Measurements from ENCODE around the gene CCDC149.

Gene CCDC149

GRCh38 chr4:24768604-24769003, 144.2 kb downstream of the CCDC149 start:
- no peak overlapping the region for H3K27ac ChIP-seq (ENCODE audit: insufficient read depth in 1 of 2, low read depth in 1 of 2, low read length in 2 of 2, poor library complexity in 1 of 2, severe bottlenecking in 2 of 2)
- peaks cover 0 to 4% (median 0%) of the 10 kb centered on the region in 4 experiments for H3K4me1 ChIP-seq (ENCODE audit: control extremely low read depth in 1 of 4, control insufficient read depth in 4 of 4, insufficient read depth in 4 of 4, low read length in 3 of 4)
- ChIA-PET CTCF (interaction anchor here (1.0 to 1.4 kb wide), 2 partner anchors 11 to 54 kb away, joined by 3 read pairs; no protein-coding TSS in a partner anchor), POLR2A (no interaction called here)
- H3K4me3 ChIP-seq (ENCODE audit: control insufficient read depth in 1 of 7, extremely low read depth in 1 of 7, insufficient read depth in 4 of 7, low read depth in 2 of 7, low read length in 6 of 7) = no peak overlapping the region
- no peak for DNase-seq
- H3K36me3 ChIP-seq (ENCODE audit: control insufficient read depth in 4 of 4, insufficient read depth in 4 of 4, low read length in 3 of 4) = no peaks in the 10 kb centered on the region
- peaks cover 0 to 2% (median 0%) of the 10 kb centered on the region in 5 experiments for H3K27me3 ChIP-seq (replicated peaks in 2 of 5; ENCODE audit: control insufficient read depth in 4 of 5, insufficient read depth in 5 of 5, low read length in 4 of 5)
- H3K9me3 ChIP-seq (ENCODE audit: control extremely low read depth in 1 of 5, control insufficient read depth in 4 of 5, insufficient read depth in 2 of 5, low read depth in 1 of 5, low read length in 4 of 5) = peaks cover 0 to 3% (median 0%) of the 10 kb centered on the region in 5 experiments

- no peak overlapping the region for H3K4me3 ChIP-seq (ENCODE audit: control insufficient read depth in 1 of 7, extremely low read depth in 1 of 7, insufficient read depth in 4 of 7, low read depth in 2 of 7, low read length in 6 of 7)
Measured at GRCh38 chr4:24768006-24768405, 144.8 kb downstream of the CCDC149 start.

GRCh38 chr4:24765376-24765988, 147.4 kb downstream of the CCDC149 start:
- H3K4me1 ChIP-seq (ENCODE audit: control extremely low read depth in 1 of 4, control insufficient read depth in 4 of 4, insufficient read depth in 4 of 4, low read length in 3 of 4) = peaks cover 0 to 4% (median 0%) of the 10 kb centered on the region in 4 experiments
- WGBS (ENCODE audit: insufficient coverage) = 100% methylated on average over 4 of the region's 4 CpGs
- CTCF ChIA-PET = no interaction called here
- peaks cover 0 to 3% (median 0%) of the 10 kb centered on the region in 5 experiments for H3K9me3 ChIP-seq (ENCODE audit: control extremely low read depth in 1 of 5, control insufficient read depth in 4 of 5, insufficient read depth in 2 of 5, low read depth in 1 of 5, low read length in 4 of 5)
- H3K36me3 ChIP-seq (ENCODE audit: control insufficient read depth in 4 of 4, insufficient read depth in 4 of 4, low read length in 3 of 4) = no peaks in the 10 kb centered on the region
- POLR2A ChIA-PET = no interaction called here
- no peak for DNase-seq
- no peak overlapping the region for H3K27ac ChIP-seq (ENCODE audit: insufficient read depth in 1 of 2, low read depth in 1 of 2, low read length in 2 of 2, poor library complexity in 1 of 2, severe bottlenecking in 2 of 2)
- H3K4me3 ChIP-seq (ENCODE audit: control insufficient read depth in 1 of 7, extremely low read depth in 1 of 7, insufficient read depth in 4 of 7, low read depth in 2 of 7, low read length in 6 of 7) = no peak overlapping the region
- H3K27me3 ChIP-seq (replicated peaks in 2 of 5; ENCODE audit: control insufficient read depth in 4 of 5, insufficient read depth in 5 of 5, low read length in 4 of 5) = peaks cover 0 to under 1% (median 0%) of the 10 kb centered on the region in 5 experiments

More at GRCh38 chr4:24768006-24768405, 144.8 kb downstream of the CCDC149 start:
- 87% methylated on average over 5 of the region's 5 CpGs for WGBS (ENCODE audit: insufficient coverage)
- H3K4me1 ChIP-seq (ENCODE audit: control extremely low read depth in 1 of 4, control insufficient read depth in 4 of 4, insufficient read depth in 4 of 4, low read length in 3 of 4) = peaks cover 0 to 4% (median 0%) of the 10 kb centered on the region in 4 experiments
- H3K9me3 ChIP-seq (ENCODE audit: control extremely low read depth in 1 of 5, control insufficient read depth in 4 of 5, insufficient read depth in 2 of 5, low read depth in 1 of 5, low read length in 4 of 5) = peaks cover 0 to 3% (median 0%) of the 10 kb centered on the region in 5 experiments
- CTCF ChIA-PET = interaction anchor here (1.0 to 1.4 kb wide), 2 partner anchors 11 to 54 kb away, joined by 3 read pairs; no protein-coding TSS in a partner anchor
- no peak overlapping the region for H3K27ac ChIP-seq (ENCODE audit: insufficient read depth in 1 of 2, low read depth in 1 of 2, low read length in 2 of 2, poor library complexity in 1 of 2, severe bottlenecking in 2 of 2)
- POLR2A ChIA-PET = no interaction called here
- H3K27me3 ChIP-seq (replicated peaks in 2 of 5; ENCODE audit: control insufficient read depth in 4 of 5, insufficient read depth in 5 of 5, low read length in 4 of 5) = peaks cover 0 to 2% (median 0%) of the 10 kb centered on the region in 5 experiments
- DNase-seq = no peak
- no peaks in the 10 kb centered on the region for H3K36me3 ChIP-seq (ENCODE audit: control insufficient read depth in 4 of 4, insufficient read depth in 4 of 4, low read length in 3 of 4)

- no peak overlapping the region for H3K4me3 ChIP-seq (ENCODE audit: control insufficient read depth in 1 of 7, extremely low read depth in 1 of 7, insufficient read depth in 4 of 7, low read depth in 2 of 7, low read length in 6 of 7)
- CTCF ChIA-PET = no interaction called here
- POLR2A ChIA-PET = no interaction called here
- H3K9me3 ChIP-seq (ENCODE audit: control extremely low read depth in 1 of 5, control insufficient read depth in 4 of 5, insufficient read depth in 2 of 5, low read depth in 1 of 5, low read length in 4 of 5) = peaks cover 0 to 3% (median 0%) of the 10 kb centered on the region in 5 experiments
- no peaks in the 10 kb centered on the region for H3K4me1 ChIP-seq (ENCODE audit: control extremely low read depth in 1 of 4, control insufficient read depth in 4 of 4, insufficient read depth in 4 of 4, low read length in 3 of 4)
- H3K27ac ChIP-seq (ENCODE audit: insufficient read depth in 1 of 2, low read depth in 1 of 2, low read length in 2 of 2, poor library complexity in 1 of 2, severe bottlenecking in 2 of 2) = no peak overlapping the region
- H3K27me3 ChIP-seq (replicated peaks in 2 of 5; ENCODE audit: control insufficient read depth in 4 of 5, insufficient read depth in 5 of 5, low read length in 4 of 5) = peaks cover 0 to 1% (median 0%) of the 10 kb centered on the region in 5 experiments
- no peaks in the 10 kb centered on the region for H3K36me3 ChIP-seq (ENCODE audit: control insufficient read depth in 4 of 4, insufficient read depth in 4 of 4, low read length in 3 of 4)
- WGBS (ENCODE audit: insufficient coverage) = 100% methylated on average over 3 of the region's 3 CpGs
- DNase-seq = no peak
Measured at GRCh38 chr4:24764345-24764744, 148.5 kb downstream of the CCDC149 start.

GRCh38 chr4:24763631-24764297, 149.1 kb downstream of the CCDC149 start:
- ChIA-PET POLR2A (no interaction called here), CTCF (no interaction called here)
- Histone ChIP-seq H3K27me3 (replicated peaks in 2 of 5; ENCODE audit: control insufficient read depth in 4 of 5, insufficient read depth in 5 of 5, low read length in 4 of 5) (peaks cover 0 to 1% (median 0%) of the 10 kb centered on the region in 5 experiments), H3K4me1 (ENCODE audit: control extremely low read depth in 1 of 4, control insufficient read depth in 4 of 4, insufficient read depth in 4 of 4, low read length in 3 of 4) (no peaks in the 10 kb centered on the region), H3K9me3 (ENCODE audit: control extremely low read depth in 1 of 5, control insufficient read depth in 4 of 5, insufficient read depth in 2 of 5, low read depth in 1 of 5, low read length in 4 of 5) (peaks cover 0 to 5% (median 3%) of the 10 kb centered on the region in 5 experiments), H3K27ac (ENCODE audit: insufficient read depth in 1 of 2, low read depth in 1 of 2, low read length in 2 of 2, poor library complexity in 1 of 2, severe bottlenecking in 2 of 2) (no peak overlapping the region), H3K36me3 (ENCODE audit: control insufficient read depth in 4 of 4, insufficient read depth in 4 of 4, low read length in 3 of 4) (no peaks in the 10 kb centered on the region), H3K4me3 (ENCODE audit: control insufficient read depth in 1 of 7, extremely low read depth in 1 of 7, insufficient read depth in 4 of 7, low read depth in 2 of 7, low read length in 6 of 7) (no peak overlapping the region)
- WGBS (ENCODE audit: insufficient coverage) = 92% methylated on average over 4 of the region's 5 CpGs
- DNase-seq = no peak
